Measurements from ENCODE around the gene C2CD5. TPM values are rescaled to one million over a fixed set of nuclear protein-coding genes. Genes with fewer than 3 reads are reported as not detected.

Gene C2CD5
- total RNA-seq, 1 donor from 2014 or later: 14.5 TPM

- H3K4me3 ChIP-seq (ENCODE audit: low read depth, low read length): no peak overlapping the region
- no peak for TF ChIP-seq CTCF (conservative IDR thresholded peaks at IDR 0.05; ENCODE audit: low read depth, low read length)
- DNase-seq (ENCODE audit: low read depth): no peak
Measured at GRCh38 chr12:22409377-22410164, 134.8 kb downstream of the C2CD5 start.

GRCh38 chr12:22408610-22409376 lies 135.5 kb downstream of the C2CD5 start:
- no peak for DNase-seq (ENCODE audit: low read depth)
- H3K4me3 ChIP-seq (ENCODE audit: low read depth, low read length): no peak overlapping the region
- TF ChIP-seq CTCF (conservative IDR thresholded peaks at IDR 0.05; ENCODE audit: low read depth, low read length): no peak

GRCh38 chr12:22407397-22407796 lies 136.9 kb downstream of the C2CD5 start:
- no peak for DNase-seq (ENCODE audit: low read depth)
- no peak for TF ChIP-seq CTCF (conservative IDR thresholded peaks at IDR 0.05; ENCODE audit: low read depth, low read length)
- no peak overlapping the region for H3K4me3 ChIP-seq (ENCODE audit: low read depth, low read length)

- no peak for DNase-seq (ENCODE audit: low read depth)
- TF ChIP-seq CTCF (conservative IDR thresholded peaks at IDR 0.05; ENCODE audit: low read depth, low read length): no peak
- H3K4me3 ChIP-seq (ENCODE audit: low read depth, low read length): no peak overlapping the region
Measured at GRCh38 chr12:22406627-22407026, 137.7 kb downstream of the C2CD5 start.

- no peak for DNase-seq (ENCODE audit: low read depth)
- no peak for TF ChIP-seq CTCF (conservative IDR thresholded peaks at IDR 0.05; ENCODE audit: low read depth, low read length)
- no peak overlapping the region for H3K4me3 ChIP-seq (ENCODE audit: low read depth, low read length)
Measured at GRCh38 chr12:22399464-22400180, 144.7 kb downstream of the C2CD5 start.

Other genes with a start within 250 kb of the C2CD5 start
- 1.0 TPM in 1 of 2 replicates, not detected in the other for gene ST8SIA1, start 209.8 kb downstream of the C2CD5 start, total RNA-seq
- 21.1 and 24.4 TPM in 2 replicates for gene ETNK1, start 80.6 kb upstream of the C2CD5 start, total RNA-seq

All from epithelial cell of proximal tubule (primary cell).